GM18507 (cell line): ENCODE results near the gene KRTAP10-2.
"Not testable (repeated sequence)": the region's sequence is repeated elsewhere in the genome, so short reads cannot be mapped to it uniquely, and the experiment has no call there.

ENCODE experiments used
- DNase-seq: peaks from one replicate; pipeline ENCODE4 v3.0.0; 2011; ENCODE audit warnings: low read depth; ENCODE audit not compliant: insufficient read length; ENCODE audit errors: extremely low spot score
- FAIRE-seq: peaks from 2 replicates; lab custom pipeline; 2011; peaks lifted over from hg19 to GRCh38; lab: Jason Lieb, UNC

The KRTAP10-2 gene

GRCh38 chr21:44569861-44570517 lies 18.7 kb upstream of the KRTAP10-2 start:
- FAIRE-seq, result no peak

GRCh38 chr21:44568667-44569556 lies 17.6 kb upstream of the KRTAP10-2 start:
- DNase-seq, result no peak
- FAIRE-seq, result no peak

More at GRCh38 chr21:44569861-44570517, 18.7 kb upstream of the KRTAP10-2 start:
- no peak for DNase-seq

- FAIRE-seq (no peak), DNase-seq (no peak)
Measured at GRCh38 chr21:44568261-44568660, 17.0 kb upstream of the KRTAP10-2 start.

GRCh38 chr21:44567481-44568171 lies 16.3 kb upstream of the KRTAP10-2 start:
- FAIRE-seq (no peak), DNase-seq (no peak)

- FAIRE-seq, result no peak
- DNase-seq, result no peak
Measured at GRCh38 chr21:44566403-44566802, 15.1 kb upstream of the KRTAP10-2 start.

GRCh38 chr21:44564886-44565598 lies 13.7 kb upstream of the KRTAP10-2 start:
- DNase-seq, result no peak
- FAIRE-seq, result peak; percentile 74

- DNase-seq (no peak), FAIRE-seq (no peak)
Measured at GRCh38 chr21:44564099-44564498, 12.8 kb upstream of the KRTAP10-2 start.

- DNase-seq, result no peak
- FAIRE-seq, result no peak
Measured at GRCh38 chr21:44558695-44559094, 7.4 kb upstream of the KRTAP10-2 start, which contains the start of gene KRTAP10-3. KRTAP10-3 (minus strand) TSS chr21:44558795; CDS start chr21:44558715, 80 bp downstream.

- DNase-seq, FAIRE-seq: not testable (repeated sequence)
Measured at GRCh38 chr21:44558329-44558675, 7.0 kb upstream of the KRTAP10-2 start.

- no peak for FAIRE-seq
- DNase-seq, result no peak
Measured at GRCh38 chr21:44557491-44558328, 6.4 kb upstream of the KRTAP10-2 start.

- no peak for DNase-seq
- FAIRE-seq, result no peak
Measured at GRCh38 chr21:44556879-44557278, 5.6 kb upstream of the KRTAP10-2 start.

GRCh38 chr21:44555200-44555875 lies 4.0 kb upstream of the KRTAP10-2 start:
- DNase-seq (no peak), FAIRE-seq (no peak)

- no peak for FAIRE-seq
- DNase-seq, result no peak
Measured at GRCh38 chr21:44552681-44553080, 1.4 kb upstream of the KRTAP10-2 start.

- no peak for FAIRE-seq
Measured at GRCh38 chr21:44552136-44552535, 831 bp upstream of the KRTAP10-2 start.

GRCh38 chr21:44550807-44551206 lies 498 bp downstream of the KRTAP10-2 start:
- FAIRE-seq (no peak), DNase-seq (no peak)

More at GRCh38 chr21:44552136-44552535, 831 bp upstream of the KRTAP10-2 start:
- DNase-seq, result no peak

GRCh38 chr21:44550285-44550684 lies 1.0 kb downstream of the KRTAP10-2 start:
- DNase-seq, FAIRE-seq: not testable (repeated sequence)

- FAIRE-seq, result no peak
- DNase-seq, result no peak
Measured at GRCh38 chr21:44549525-44550211, 1.6 kb downstream of the KRTAP10-2 start.

- DNase-seq (no peak), FAIRE-seq (no peak)
Measured at GRCh38 chr21:44548922-44549321, 2.4 kb downstream of the KRTAP10-2 start.
